NCI-H2196 treated with DMSO at 0.1 percent for 48 hours (cell line): ENCODE data around the gene IMMT.
"Not testable (repeated sequence)": the region's sequence is repeated elsewhere in the genome, so short reads cannot be mapped to it uniquely, and the experiment has no call there.

Experiments used
- DNase-seq: peaks from one replicate; lab custom pipeline; 2025; ENCODE audit not compliant: unreplicated experiment; lab: John Stamatoyannopoulos, UW

IMMT gene

DNA sequence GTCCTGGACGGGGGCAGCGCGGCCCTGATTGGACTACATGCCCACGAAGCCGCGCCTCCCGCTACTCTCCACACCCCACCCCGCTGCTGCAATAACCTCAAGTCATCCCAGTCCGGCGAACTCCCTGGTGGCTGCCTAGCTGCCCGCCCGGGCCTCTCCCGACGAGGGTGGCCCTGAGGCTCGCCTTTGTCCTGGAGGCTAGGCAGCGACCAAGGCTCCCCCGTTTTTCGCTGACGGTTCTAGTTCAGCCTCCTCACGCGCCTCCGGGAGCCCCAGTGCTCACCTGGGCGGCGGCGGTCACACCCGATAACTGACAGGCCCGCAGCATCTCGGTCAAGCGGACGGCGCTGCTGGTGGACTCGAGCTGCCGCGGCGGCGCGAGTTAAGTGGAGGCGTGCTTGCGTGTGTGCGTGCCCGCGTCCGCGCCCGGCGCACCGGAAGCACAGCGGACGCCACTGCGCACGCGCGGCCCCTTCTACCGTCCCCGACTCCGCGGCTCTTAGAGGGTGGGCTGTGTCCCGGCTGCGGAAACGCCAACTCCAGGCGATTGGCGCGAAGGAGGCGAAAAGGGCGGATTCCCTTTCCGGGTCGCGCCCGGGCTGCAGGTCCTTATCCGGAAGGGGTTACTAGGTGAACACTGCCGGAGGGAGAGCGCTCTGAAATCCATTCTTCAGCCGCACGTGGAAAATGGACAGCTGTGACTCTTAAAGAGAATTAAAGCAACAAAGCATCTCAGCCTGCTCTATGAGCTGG, at the start of gene IMMT:
IMMT (minus strand) TSS at position 408 of the 753 bp plus-strand sequence; CDS start at position 328, 80 bp downstream.
- DNase-seq: peak; percentile 74

DNA sequence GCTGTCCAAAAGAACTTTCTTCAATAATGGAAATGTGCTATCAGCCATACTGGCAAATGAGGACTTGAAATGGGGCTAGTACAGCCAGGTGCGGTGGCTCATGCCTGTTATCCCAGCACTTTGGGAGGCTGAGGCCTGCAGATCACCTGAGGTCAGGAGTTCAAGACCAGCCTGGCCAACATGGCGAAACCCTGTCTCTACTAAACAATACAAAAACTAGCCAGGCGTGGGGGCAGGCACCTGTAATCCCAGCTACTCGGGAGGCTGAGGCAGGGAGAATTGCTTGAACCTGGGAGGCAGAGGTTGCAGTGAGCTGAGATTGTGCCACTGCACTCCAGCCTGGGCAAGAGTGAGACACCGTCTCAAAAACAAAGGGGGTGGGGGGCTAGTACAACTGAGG, 49.5 kb upstream of the IMMT start:
- DNase-seq: not testable (repeated sequence)

GRCh38 chr2:86243950-86244733, 48.9 kb upstream of the IMMT start:
- no peak for DNase-seq

DNA sequence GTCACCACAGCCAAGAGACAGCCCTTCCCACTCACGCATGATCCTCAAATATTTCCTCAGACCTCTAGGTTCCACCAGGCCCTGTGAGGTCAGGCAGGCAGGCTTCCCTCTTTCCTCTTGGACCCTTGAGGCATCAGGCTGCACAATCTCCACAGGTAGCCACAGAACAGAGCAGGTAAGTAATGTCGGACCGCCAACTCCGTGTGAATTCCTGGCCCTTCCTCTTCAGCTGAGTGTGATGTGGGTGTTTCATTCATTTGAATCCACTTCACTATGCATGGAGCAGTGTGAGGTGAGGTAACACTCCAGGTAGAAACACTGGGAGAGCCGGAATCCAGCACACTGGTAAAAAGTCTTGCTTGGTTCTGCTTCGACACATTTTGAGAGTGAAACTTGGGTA, 48.0 kb upstream of the IMMT start:
- DNase-seq: no peak

DNA sequence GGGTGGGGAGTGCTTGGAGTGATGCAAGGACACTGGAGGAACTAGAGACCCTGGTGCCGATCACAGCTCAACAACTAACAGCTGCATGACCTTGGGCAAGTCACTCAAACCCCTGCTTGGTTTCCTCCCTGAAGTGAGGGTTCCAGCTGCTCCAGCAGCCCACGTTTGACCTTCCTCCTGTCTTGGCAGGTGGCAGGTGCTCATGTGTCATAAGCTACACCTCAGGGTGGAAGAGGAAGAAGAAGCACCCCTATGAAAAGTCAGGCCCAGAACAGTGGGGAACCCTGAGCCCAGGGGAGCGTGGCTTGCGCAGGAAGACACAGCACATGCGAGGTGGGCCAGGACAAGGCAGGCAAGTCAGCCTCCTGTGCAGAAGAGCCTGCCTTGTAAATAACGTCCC, 46.3 kb upstream of the IMMT start:
- no peak for DNase-seq

GRCh38 chr2:86240251-86240650, 45.0 kb upstream of the IMMT start:
- no peak for DNase-seq

GRCh38 chr2:86239745-86240144, 44.5 kb upstream of the IMMT start:
- no peak for DNase-seq

GRCh38 chr2:86239326-86239725, 44.1 kb upstream of the IMMT start:
- DNase-seq: no peak

GRCh38 chr2:86238354-86238753, 43.1 kb upstream of the IMMT start:
- DNase-seq: no peak

GRCh38 chr2:86237172-86237571, 41.9 kb upstream of the IMMT start:
- no peak for DNase-seq

DNA sequence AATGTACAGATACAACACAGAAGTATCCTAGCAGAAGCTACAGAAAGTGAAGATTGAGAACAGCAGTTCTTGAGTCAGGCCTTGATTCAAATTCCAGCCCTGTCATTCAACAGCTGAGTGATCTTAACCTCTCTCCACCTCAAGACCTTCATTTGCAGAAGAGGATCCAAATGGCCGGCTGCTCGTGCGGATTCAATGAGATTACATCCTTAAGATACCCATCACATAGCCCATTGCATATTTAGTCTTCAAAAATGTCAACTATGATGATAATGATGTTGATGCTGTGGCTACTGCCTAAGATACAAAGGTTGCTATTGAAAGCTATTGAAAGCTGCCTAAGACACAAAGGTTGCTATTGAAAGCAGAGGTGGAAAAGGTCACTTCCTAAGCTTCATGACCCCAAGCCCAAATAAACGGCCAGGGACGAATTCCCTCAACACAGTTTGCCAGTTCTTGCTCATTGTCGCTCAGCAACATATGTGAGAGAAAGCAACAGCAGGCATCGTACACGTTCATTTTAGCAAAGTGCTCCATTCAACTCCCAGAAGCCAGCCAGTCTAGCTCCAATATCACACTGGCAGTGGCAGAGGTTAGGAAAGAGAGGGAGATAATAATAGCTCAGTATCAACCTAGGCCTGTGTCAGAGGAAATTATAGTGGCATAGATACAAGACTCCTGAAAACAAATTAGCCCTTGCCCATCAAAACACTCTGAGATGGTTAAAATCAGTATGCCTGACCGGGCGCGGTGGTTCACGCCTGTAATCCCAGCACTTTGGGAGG, 40.1 kb upstream of the IMMT start:
- no peak for DNase-seq

DNA sequence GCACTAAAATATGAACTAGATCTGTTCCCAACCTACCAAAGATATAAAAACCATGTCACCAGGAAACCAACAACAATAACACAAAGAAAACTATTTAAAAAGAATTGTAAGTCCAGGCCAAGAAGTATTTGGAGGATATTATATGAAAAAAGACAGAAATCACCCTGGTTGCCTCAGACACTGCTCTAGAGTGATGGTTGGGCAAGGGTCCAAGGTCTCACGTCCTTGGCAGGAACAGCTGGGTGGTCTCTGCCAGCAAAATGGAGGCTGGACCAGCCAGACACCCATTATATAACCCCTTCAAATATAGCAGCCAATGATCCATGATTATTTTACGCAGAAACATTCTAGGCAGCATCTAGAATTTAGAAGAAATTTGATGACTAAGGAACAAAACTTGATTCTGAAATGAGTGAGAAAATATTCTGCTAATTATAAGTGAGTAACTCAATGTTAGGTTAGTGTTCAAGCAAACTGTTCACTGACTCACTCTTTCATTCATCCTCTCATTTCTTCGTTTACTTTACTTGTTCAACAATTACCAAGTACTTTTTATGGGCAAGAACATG, 39.4 kb upstream of the IMMT start:
- no peak for DNase-seq

GRCh38 chr2:86233436-86233835, 38.2 kb upstream of the IMMT start:
- no peak for DNase-seq

DNA sequence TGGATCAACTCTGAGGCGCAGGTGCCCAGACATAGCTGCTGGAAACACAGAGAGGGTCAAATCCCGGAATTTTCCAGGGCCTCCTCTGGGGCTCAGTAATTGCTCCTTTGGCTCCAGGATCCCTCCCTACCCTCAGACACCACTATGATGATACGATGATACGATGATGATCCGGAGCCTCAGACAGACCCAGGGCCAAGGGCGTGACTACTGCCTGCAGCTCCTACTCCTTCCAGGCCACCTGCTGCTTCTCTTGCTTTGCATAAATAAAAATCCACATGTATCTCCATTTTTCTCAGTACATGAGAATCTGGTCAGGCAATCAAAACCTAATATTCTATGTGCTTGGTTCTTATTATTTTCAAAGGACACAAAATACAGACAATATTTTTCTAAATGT, 37.6 kb upstream of the IMMT start:
- no peak for DNase-seq

DNA sequence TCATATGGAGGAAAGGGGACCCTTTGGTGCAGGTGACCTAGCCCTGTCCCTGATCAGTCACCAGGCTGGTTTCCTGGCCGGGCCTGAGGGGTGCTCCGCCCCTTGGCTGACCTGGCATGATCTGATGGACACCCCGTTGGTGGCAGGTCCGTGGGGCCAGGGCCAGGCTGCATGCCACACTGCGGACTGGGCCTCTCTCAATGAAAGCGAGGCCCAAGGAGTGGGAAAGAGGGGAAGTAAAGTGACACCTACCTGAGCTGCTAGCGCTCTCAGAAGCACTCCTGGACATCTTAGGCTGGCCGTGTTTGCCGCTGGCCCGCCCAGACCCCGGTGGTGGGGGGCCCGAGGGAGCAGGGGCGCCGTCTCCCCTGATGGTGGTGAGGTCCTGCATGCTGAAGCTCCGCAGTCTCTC, 37.1 kb upstream of the IMMT start:
- DNase-seq: no peak

- no peak for DNase-seq
Observed at GRCh38 chr2:86231680-86232372, 36.6 kb upstream of the IMMT start.

DNA sequence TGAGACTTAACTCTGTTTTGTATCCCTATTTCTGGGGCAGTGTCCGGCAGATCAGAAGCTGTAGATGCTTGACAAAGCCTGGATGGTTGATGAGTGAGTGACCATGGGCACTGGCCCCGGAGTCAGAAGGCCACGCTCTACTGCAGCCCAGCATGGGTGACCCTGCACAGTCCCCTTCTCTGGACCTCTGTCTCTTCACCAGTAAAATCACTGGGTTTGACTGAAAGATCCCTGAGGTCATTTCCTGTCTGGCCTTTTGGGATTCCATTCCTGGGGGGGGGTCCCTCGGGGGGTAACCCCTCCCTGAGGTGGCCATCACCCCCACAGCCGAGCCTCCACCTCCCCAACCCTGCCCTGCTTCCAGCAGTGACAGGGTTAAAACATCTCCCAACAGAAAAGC, 35.7 kb upstream of the IMMT start:
- DNase-seq: no peak

- no peak for DNase-seq
Observed at GRCh38 chr2:86229221-86229620, 34.0 kb upstream of the IMMT start.

GRCh38 chr2:86228574-86228973, 33.3 kb upstream of the IMMT start:
- not testable (repeated sequence) for DNase-seq

DNA sequence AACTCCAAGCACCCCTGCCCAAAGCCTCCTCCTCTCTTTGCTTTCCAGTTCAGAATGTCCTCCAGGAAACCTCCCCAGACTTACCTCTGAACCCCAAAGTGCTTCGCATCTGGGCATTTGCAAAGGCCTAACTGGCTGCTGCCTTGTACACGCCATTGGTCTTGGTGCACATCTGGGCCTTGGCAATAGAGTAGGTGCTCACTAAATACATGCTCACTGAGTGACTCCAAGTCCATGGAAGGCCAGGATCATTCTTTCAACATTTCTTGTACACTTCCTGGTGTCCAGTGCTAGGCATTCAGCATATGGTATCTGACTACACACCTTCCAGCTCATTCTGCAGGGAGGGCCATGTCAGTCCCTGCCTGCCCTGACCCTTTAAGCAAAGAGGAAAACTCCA, 32.4 kb upstream of the IMMT start:
- DNase-seq: no peak
